KMS-11 (cell line): ENCODE data around the gene ALS2CL.

Source experiments
- H2AFZ ChIP-seq: fragments of 200-600 bp; sonication (generic); 2 replicates; pipeline ENCODE4 v1.6.1; 2016; ENCODE audit warnings: antibody characterized with exemption, mixed run types, low read depth
- H3K27ac ChIP-seq: fragments of 200-600 bp; sonication (generic); 2 replicates; pipeline ENCODE4 v1.6.1; 2016; ENCODE audit warnings: mild to moderate bottlenecking, mixed run types
- H3K27me3 ChIP-seq: fragments of 200-600 bp; sonication (generic); 2 replicates; pipeline ENCODE4 v1.6.1; 2017; ENCODE audit warnings: mild to moderate bottlenecking, low read depth, mixed run types, moderate library complexity; ENCODE audit not compliant: insufficient read depth
- H3K36me3 ChIP-seq: fragments of 200-600 bp; sonication (generic); 2 replicates; pipeline ENCODE4 v1.6.1; 2017; ENCODE audit warnings: mild to moderate bottlenecking, mixed run types; ENCODE audit not compliant: insufficient read depth
- H3K4me1 ChIP-seq: fragments of 200-600 bp; sonication (generic); 2 replicates; pipeline ENCODE4 v1.6.1; 2016; ENCODE audit warnings: mild to moderate bottlenecking, low read depth, mixed run types; ENCODE audit not compliant: poor library complexity, severe bottlenecking
- H3K4me2 ChIP-seq: fragments of 200-600 bp; sonication (generic); 2 replicates; pipeline ENCODE4 v1.7.0; 2016; ENCODE audit warnings: mild to moderate bottlenecking, mixed run types
- H3K4me3 ChIP-seq: fragments of 200-600 bp; sonication (generic); IDR thresholded peaks from 2 replicates; pipeline ENCODE4 v1.6.1; 2017; ENCODE audit warnings: low read depth, low read length, mixed read lengths; ENCODE audit not compliant: insufficient read depth
- H3K79me2 ChIP-seq: fragments of 200-600 bp; sonication (generic); 2 replicates; pipeline ENCODE4 v1.6.1; 2016; ENCODE audit warnings: low read depth, mixed run types; ENCODE audit not compliant: insufficient read depth
- H3K9ac ChIP-seq: fragments of 200-600 bp; sonication (generic); 2 replicates; pipeline ENCODE4 v1.6.1; 2016; ENCODE audit warnings: mild to moderate bottlenecking, mixed run types
- H4K20me1 ChIP-seq: fragments of 200-600 bp; sonication (generic); 2 replicates; pipeline ENCODE4 v1.6.1; 2016; ENCODE audit warnings: mild to moderate bottlenecking, mixed run types; ENCODE audit not compliant: insufficient read depth
- TF ChIP-seq, protein P1 (sequence below): fragments of 200-600 bp; sonication (generic); conservative IDR thresholded peaks from 2 replicates; pipeline ENCODE4 v1.6.1; 2017; ENCODE audit warnings: low read depth, mild to moderate bottlenecking, antibody characterized with exemption, low read length, moderate library complexity, mixed read lengths

The ALS2CL gene

GRCh38 chr3:46675843-46676567 lies 17.5 kb downstream of the ALS2CL start:
- no peaks in the 10 kb centered on the region for H4K20me1 ChIP-seq
- no peaks in the 10 kb centered on the region for H3K79me2 ChIP-seq
- H3K9ac ChIP-seq, result no peak overlapping the region
- H3K27me3 ChIP-seq, result no peaks in the 10 kb centered on the region
- H2AFZ ChIP-seq, result no peak overlapping the region
- H3K4me3 ChIP-seq, result no peak overlapping the region
- no peaks in the 10 kb centered on the region for H3K36me3 ChIP-seq
- no peak overlapping the region for H3K4me2 ChIP-seq
- H3K27ac ChIP-seq, result no peak overlapping the region
- TF ChIP-seq, protein P1, sequence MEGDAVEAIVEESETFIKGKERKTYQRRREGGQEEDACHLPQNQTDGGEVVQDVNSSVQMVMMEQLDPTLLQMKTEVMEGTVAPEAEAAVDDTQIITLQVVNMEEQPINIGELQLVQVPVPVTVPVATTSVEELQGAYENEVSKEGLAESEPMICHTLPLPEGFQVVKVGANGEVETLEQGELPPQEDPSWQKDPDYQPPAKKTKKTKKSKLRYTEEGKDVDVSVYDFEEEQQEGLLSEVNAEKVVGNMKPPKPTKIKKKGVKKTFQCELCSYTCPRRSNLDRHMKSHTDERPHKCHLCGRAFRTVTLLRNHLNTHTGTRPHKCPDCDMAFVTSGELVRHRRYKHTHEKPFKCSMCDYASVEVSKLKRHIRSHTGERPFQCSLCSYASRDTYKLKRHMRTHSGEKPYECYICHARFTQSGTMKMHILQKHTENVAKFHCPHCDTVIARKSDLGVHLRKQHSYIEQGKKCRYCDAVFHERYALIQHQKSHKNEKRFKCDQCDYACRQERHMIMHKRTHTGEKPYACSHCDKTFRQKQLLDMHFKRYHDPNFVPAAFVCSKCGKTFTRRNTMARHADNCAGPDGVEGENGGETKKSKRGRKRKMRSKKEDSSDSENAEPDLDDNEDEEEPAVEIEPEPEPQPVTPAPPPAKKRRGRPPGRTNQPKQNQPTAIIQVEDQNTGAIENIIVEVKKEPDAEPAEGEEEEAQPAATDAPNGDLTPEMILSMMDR, result no peak
- H3K4me1 ChIP-seq, result no peaks in the 10 kb centered on the region

DNA sequence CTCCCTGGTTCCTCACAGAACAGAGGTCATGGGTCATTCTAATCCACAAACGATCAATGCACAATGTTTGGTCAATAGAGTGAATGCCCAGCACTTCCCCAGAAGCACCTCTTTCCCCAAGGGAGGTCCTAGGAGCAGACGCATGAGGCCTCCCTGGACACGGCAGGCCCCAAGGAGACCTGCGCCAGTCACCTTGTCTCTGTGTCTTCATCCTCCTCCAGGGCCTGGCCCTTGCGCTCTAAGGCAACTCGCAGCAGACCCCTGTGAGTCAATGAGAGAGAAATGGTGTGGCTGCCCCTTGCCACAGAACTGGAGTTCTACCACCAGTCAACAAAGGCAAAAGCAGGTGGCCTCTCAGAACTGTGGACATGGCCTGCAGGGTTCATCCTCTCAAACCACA lies 18.1 kb downstream of the ALS2CL start:
- Histone ChIP-seq H3K4me3 (no peak overlapping the region), H3K4me2 (no peak overlapping the region), H3K36me3 (no peaks in the 10 kb centered on the region), H3K27ac (no peak overlapping the region), H2AFZ (no peak overlapping the region), H3K27me3 (no peaks in the 10 kb centered on the region), H3K4me1 (no peaks in the 10 kb centered on the region), H4K20me1 (no peaks in the 10 kb centered on the region), H3K79me2 (no peaks in the 10 kb centered on the region), H3K9ac (no peak overlapping the region)
- TF ChIP-seq, protein P1, result no peak

DNA sequence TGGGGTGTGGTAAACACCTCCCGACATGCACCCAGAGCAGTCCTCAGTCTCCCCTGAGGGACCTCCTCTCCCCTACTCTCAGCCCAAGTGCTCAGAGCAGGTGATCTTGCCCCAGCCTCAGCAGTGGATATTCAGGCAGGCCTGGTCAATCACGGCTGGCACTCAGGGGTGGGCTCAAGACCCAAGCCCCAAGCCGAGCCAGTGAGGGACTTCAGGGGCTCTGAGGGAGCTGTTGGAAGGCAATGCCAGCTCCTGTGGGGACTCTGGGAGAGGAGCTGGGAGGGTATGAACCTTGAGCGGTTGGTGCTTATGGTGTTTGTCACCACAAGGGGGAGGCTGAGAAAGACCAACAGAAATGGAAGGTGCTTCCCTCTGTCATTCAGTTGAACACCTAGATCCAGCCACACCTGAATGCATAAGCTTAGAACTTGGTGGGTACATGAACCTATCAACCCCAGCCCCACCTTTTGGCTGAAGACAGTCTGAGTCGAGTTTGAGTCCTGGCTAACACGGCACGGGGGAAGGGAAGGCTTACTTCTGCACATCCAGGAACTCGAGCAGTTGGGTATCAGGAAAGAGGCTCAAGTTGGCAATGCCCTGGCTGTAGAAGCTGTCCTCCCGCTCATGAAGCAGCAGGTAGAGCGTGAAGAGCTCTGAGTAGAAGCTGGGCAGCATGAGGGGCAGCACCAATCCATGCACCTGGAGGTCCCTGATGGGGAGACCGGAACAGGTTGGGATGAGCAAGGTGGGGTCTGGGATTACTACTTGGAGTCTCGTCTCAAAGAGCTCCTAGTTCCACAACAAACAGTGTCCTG lies 19.2 kb downstream of the ALS2CL start:
- H3K27me3 ChIP-seq, result no peaks in the 10 kb centered on the region
- H3K9ac ChIP-seq, result no peak overlapping the region
- H4K20me1 ChIP-seq, result no peaks in the 10 kb centered on the region
- H3K79me2 ChIP-seq, result no peaks in the 10 kb centered on the region
- H3K36me3 ChIP-seq, result no peaks in the 10 kb centered on the region
- no peak overlapping the region for H3K4me3 ChIP-seq
- no peak overlapping the region for H3K4me2 ChIP-seq
- H3K27ac ChIP-seq, result no peak overlapping the region
- H3K4me1 ChIP-seq, result no peaks in the 10 kb centered on the region
- TF ChIP-seq, protein P1, result no peak
- no peak overlapping the region for H2AFZ ChIP-seq

DNA sequence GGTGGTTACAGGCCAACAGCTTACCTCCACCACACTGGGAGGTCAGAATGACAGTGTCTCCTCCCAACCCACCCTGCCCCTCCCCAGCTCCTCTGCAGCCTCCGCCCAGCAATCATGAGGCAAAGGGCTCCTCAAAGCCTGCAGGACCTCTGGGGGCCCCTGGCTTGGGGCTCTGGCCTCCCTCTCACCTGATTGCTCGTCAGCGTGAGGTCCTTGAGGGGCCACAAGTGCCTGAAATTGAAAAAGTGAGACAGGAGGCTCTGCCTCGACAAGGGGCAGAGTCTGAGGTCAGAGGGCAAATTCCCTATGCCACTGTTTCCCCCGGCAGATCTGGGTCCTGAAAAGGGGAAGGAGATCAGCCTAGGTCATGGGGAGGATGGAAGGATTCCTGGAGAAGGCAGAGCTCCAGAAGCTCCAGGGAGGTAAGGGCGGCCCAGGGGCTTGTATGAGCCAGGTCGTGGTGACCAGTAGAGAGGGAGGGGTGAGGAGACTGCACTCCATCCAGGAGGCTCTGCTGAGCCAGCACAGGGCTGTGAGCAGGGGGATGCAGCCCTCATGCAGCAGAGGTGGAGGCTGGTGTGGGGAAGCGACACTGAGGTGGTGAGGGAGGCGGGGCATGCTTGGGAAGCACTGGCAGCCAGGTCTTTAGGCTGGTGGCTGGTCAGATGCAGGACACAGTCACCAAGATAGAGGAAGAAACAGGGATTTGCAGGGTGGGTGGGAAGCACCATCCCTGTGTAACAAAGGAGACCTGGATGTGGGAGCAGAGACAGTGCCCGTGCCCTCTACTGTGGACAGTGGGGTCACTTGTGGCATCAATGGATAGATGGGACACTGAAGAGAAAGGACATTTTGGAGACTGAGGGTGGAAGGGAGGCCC lies 20.1 kb downstream of the ALS2CL start:
- no peaks in the 10 kb centered on the region for H3K79me2 ChIP-seq
- no peak overlapping the region for H3K27ac ChIP-seq
- H3K4me2 ChIP-seq, result no peak overlapping the region
- no peak overlapping the region for H3K9ac ChIP-seq
- no peaks in the 10 kb centered on the region for H3K36me3 ChIP-seq
- TF ChIP-seq, protein P1, result no peak
- H3K4me1 ChIP-seq, result no peaks in the 10 kb centered on the region
- H3K27me3 ChIP-seq, result no peaks in the 10 kb centered on the region
- no peaks in the 10 kb centered on the region for H4K20me1 ChIP-seq
- no peak overlapping the region for H2AFZ ChIP-seq
- H3K4me3 ChIP-seq, result no peak overlapping the region
